Stimulated activated CD8-positive, alpha-beta memory T cell treated with anti-CD3 and anti-CD28 coated beads, Interleukin-12 subunit alpha, Interleukin-12 subunit beta, amount 100 ng/mL, for 4 hours (primary cell): ENCODE results near the gene SAPCD1.

Source experiments
- DNase-seq: peaks from one replicate; pipeline ENCODE4 v3.0.0-alpha.2; 2020; ENCODE audit warnings: low read depth

SAPCD1 gene

GRCh38 chr6:31752739-31753319 is 9.6 kb upstream of the SAPCD1 start:
- no peak for DNase-seq

GRCh38 chr6:31758281-31758680 is 4.2 kb upstream of the SAPCD1 start:
- no peak for DNase-seq

- no peak for DNase-seq
Observed at GRCh38 chr6:31760790-31761189, 1.7 kb upstream of the SAPCD1 start.

- DNase-seq = no peak
Observed at GRCh38 chr6:31761343-31761742, 1.1 kb upstream of the SAPCD1 start.

GRCh38 chr6:31762878-31763618 is 592 bp downstream of the SAPCD1 start:
- no peak for DNase-seq

- no peak for DNase-seq
Observed at GRCh38 chr6:31763619-31763940, 1.1 kb downstream of the SAPCD1 start.

- DNase-seq = no peak
Observed at GRCh38 chr6:31764198-31764597, 1.7 kb downstream of the SAPCD1 start.

GRCh38 chr6:31765559-31765909 is 3.1 kb downstream of the SAPCD1 start:
- DNase-seq = no peak

- no peak for DNase-seq
Observed at GRCh38 chr6:31765910-31766794, 3.7 kb downstream of the SAPCD1 start.

GRCh38 chr6:31767096-31767645 is 4.7 kb downstream of the SAPCD1 start:
- no peak for DNase-seq

- no peak for DNase-seq
Observed at GRCh38 chr6:31768363-31769257, 6.2 kb downstream of the SAPCD1 start.

- peak; percentile 59 for DNase-seq
Observed at GRCh38 chr6:31769684-31770371, 7.4 kb downstream of the SAPCD1 start.

GRCh38 chr6:31770860-31771259 is 8.4 kb downstream of the SAPCD1 start:
- no peak for DNase-seq

GRCh38 chr6:31771992-31772358 is 9.5 kb downstream of the SAPCD1 start:
- DNase-seq = no peak

- no peak for DNase-seq
Observed at GRCh38 chr6:31775184-31775583, 12.7 kb downstream of the SAPCD1 start.

- no peak for DNase-seq
Observed at GRCh38 chr6:31775633-31776484, 13.4 kb downstream of the SAPCD1 start.

GRCh38 chr6:31776485-31776988 is 14.1 kb downstream of the SAPCD1 start:
- DNase-seq = no peak

- peak; percentile 73 for DNase-seq
Observed at GRCh38 chr6:31776989-31777666, 14.7 kb downstream of the SAPCD1 start, which contains the start of gene VWA7. Gene VWA7, minus strand, starts transcription at chr6:31777328. Its CDS starts 549 bp downstream, at chr6:31776779.

- no peak for DNase-seq
Observed at GRCh38 chr6:31777667-31778050, 15.2 kb downstream of the SAPCD1 start.
